MM.1S (cell line): ENCODE data around the gene CHD2.

Source experiments
- EZH2 ChIP-seq: fragments of 300-600 bp; sonication (generic); optimal IDR thresholded peaks from 2 replicates; pipeline ENCODE3; 2017; ENCODE audit warnings: low read depth, mild to moderate bottlenecking, antibody characterized with exemption, low read length, mixed read lengths
- TF ChIP-seq, protein P1 (sequence below): fragments of 300-600 bp; sonication (generic); IDR thresholded peaks from 2 replicates; pipeline ENCODE4 v1.5.1; 2016; ENCODE audit warnings: antibody characterized with exemption, low read length, mixed read lengths

DNA sequence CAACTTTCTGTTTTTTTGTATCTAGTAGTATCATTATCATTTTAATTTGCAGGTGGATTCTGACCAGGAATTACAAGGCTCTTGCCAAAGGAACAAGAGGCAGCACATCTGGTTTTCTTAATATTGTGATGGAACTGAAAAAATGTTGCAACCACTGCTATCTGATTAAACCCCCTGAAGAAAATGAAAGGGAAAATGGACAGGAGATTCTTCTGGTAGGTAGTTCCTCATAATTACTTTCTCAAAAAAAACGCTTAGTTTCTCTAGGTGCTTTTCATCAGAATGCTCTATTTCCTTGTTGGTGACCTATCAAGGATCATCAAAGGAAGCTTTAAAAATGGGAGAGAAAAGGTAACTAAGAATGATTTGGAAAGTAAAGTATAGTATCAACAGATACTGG lies 71.6 kb downstream of the CHD2 start:
- TF ChIP-seq, protein P1, sequence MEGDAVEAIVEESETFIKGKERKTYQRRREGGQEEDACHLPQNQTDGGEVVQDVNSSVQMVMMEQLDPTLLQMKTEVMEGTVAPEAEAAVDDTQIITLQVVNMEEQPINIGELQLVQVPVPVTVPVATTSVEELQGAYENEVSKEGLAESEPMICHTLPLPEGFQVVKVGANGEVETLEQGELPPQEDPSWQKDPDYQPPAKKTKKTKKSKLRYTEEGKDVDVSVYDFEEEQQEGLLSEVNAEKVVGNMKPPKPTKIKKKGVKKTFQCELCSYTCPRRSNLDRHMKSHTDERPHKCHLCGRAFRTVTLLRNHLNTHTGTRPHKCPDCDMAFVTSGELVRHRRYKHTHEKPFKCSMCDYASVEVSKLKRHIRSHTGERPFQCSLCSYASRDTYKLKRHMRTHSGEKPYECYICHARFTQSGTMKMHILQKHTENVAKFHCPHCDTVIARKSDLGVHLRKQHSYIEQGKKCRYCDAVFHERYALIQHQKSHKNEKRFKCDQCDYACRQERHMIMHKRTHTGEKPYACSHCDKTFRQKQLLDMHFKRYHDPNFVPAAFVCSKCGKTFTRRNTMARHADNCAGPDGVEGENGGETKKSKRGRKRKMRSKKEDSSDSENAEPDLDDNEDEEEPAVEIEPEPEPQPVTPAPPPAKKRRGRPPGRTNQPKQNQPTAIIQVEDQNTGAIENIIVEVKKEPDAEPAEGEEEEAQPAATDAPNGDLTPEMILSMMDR: no peak
- no peak for TF ChIP-seq EZH2
